ENCODE results near the gene ZC2HC1B. TPM values are rescaled to one million over a fixed set of nuclear protein-coding genes. Genes with fewer than 3 reads are reported as not detected.
A peak's percentile ranks its signal among the peaks of the same experiment; 100 is the strongest.

ZC2HC1B gene
- total and polyA plus RNA-seq, 2 of the 8 experiments (the other 6 are each of a cell fraction or from before 2014, with no cell fraction given): not detected

DNA sequence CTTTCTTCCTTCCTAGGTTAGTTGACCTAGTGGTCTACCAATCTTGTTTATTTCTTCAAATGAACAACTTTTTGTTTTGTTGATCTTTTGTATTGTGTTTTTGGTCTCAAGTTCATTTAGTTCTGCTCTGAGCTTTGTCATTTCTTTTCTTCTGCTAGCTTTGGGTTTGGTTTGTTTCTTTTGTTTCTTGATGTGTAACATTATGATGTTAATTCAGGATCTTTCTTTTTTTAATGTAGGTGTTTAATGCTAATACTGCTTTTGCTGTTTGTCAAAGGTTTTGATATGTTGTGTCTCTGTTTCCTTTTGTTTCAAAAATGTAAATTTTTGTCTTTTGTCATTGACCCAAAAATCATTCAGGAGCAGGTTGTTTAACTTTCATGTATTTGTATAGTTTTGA is 65.7 kb downstream of the ZC2HC1B start:
- no peak overlapping the region for H2BK12ac ChIP-seq (ENCODE audit: low read depth, low read length)
- no peak overlapping the region for H2AFZ ChIP-seq (ENCODE audit: low read length)
- H3K79me1 ChIP-seq (ENCODE audit: low read depth, low read length): no peaks in the 10 kb centered on the region
- no peak overlapping the region for H3K4me2 ChIP-seq (ENCODE audit: insufficient read depth in 1 of 2, low read depth in 2 of 2, low read length in 2 of 2)
- ChIA-PET CTCF (ENCODE audit: partially characterized antibody) (interaction anchor here (1.0 kb wide), 1 partner anchor 9 kb away, joined by 3 read pairs; no protein-coding TSS in a partner anchor), POLR2A (ENCODE audit: partially characterized antibody) (interaction anchor here (1.1 kb wide), 1 partner anchor 86 kb away, joined by 3 read pairs; the partner anchor contains the start of gene LTV1)
- no peak overlapping the region for H3K18ac ChIP-seq (ENCODE audit: extremely low read depth, low read length)
- no peak overlapping the region for H3K56ac ChIP-seq (replicated peaks; ENCODE audit: insufficient read length, low read depth, low read length)
- no peak overlapping the region for H3K23ac ChIP-seq (ENCODE audit: insufficient read length)
- H4K91ac ChIP-seq (replicated peaks; ENCODE audit: insufficient read length, low read length): no peak overlapping the region
- no peak overlapping the region for H2BK5ac ChIP-seq (ENCODE audit: low read depth, low read length)
- no peaks in the 10 kb centered on the region for H4K20me1 ChIP-seq (replicated peaks in 1 of 2; ENCODE audit: control insufficient read depth in 1 of 2, insufficient read depth in 2 of 2, low read length in 2 of 2)
- H2BK15ac ChIP-seq (ENCODE audit: low read length): no peak overlapping the region
- TF ChIP-seq CEBPB (IDR thresholded peaks at IDR 0.05; ENCODE audit: low read depth, low read length): no peak
- TF ChIP-seq NANOG (IDR thresholded peaks at IDR 0.05; ENCODE audit: insufficient read depth, low read depth, low read length, poor library complexity, severe bottlenecking): peak; percentile 76
- H3K4me1 ChIP-seq (replicated peaks in 1 of 4; ENCODE audit: control insufficient read depth in 3 of 4, insufficient read depth in 4 of 4, low read length in 3 of 4): peaks cover 0 to 2% (median 0%) of the 10 kb centered on the region in 4 experiments; a peak in 1 of 7 replicates
- H3K27me3 ChIP-seq (replicated peaks in 1 of 4; ENCODE audit: control insufficient read depth in 3 of 4, extremely low read depth in 1 of 4, insufficient read depth in 3 of 4, low read length in 3 of 4): no peaks in the 10 kb centered on the region
- peaks cover 0 to 8% of the 10 kb centered on the region in 2 experiments; a peak in 2 of 4 replicates for H3K9me3 ChIP-seq (ENCODE audit: insufficient read depth in 2 of 2, low read depth in 1 of 2, low read length in 1 of 2)
- FAIRE-seq: no peak
- H3K79me2 ChIP-seq (ENCODE audit: control insufficient read depth in 1 of 2, insufficient read depth in 2 of 2, low read length in 2 of 2): no peaks in the 10 kb centered on the region
- no peak overlapping the region for H3K4ac ChIP-seq (replicated peaks; ENCODE audit: insufficient read length, low read depth, low read length)
- H2BK120ac ChIP-seq (replicated peaks; ENCODE audit: low read depth, low read length): no peak overlapping the region
- no peaks in the 10 kb centered on the region for H3K23me2 ChIP-seq (ENCODE audit: low read depth, low read length)
- H3K9ac ChIP-seq (replicated peaks in 1 of 4; ENCODE audit: extremely low read depth in 1 of 4, low read depth in 3 of 4, low read length in 3 of 4): no peak overlapping the region
- no peaks in the 10 kb centered on the region for H3K36me3 ChIP-seq (ENCODE audit: control insufficient read depth in 2 of 4, insufficient read depth in 4 of 4, low read length in 3 of 4)
- no peak for DNase-seq (ENCODE audit: low read depth in 1 of 2, low spot score in 2 of 2)
- no peak overlapping the region for H2BK20ac ChIP-seq (ENCODE audit: low read length)
- H3K14ac ChIP-seq (ENCODE audit: insufficient read length): no peak overlapping the region
- no peak overlapping the region for H4K8ac ChIP-seq (ENCODE audit: extremely low read depth, insufficient read depth, low read length)
- no peak overlapping the region for H2AK5ac ChIP-seq (ENCODE audit: low read depth, low read length)
- no peak overlapping the region for H4K5ac ChIP-seq (ENCODE audit: insufficient read length, low read depth, low read length)
- no peak overlapping the region for H3K4me3 ChIP-seq (ENCODE audit: extremely low read depth in 1 of 4, insufficient read depth in 2 of 4, low read depth in 3 of 4, low read length in 4 of 4)
- H3K27ac ChIP-seq (ENCODE audit: low read depth, low read length): no peak overlapping the region
